ENCODE measurements around the gene ZNF592.

ZNF592 gene

DNA sequence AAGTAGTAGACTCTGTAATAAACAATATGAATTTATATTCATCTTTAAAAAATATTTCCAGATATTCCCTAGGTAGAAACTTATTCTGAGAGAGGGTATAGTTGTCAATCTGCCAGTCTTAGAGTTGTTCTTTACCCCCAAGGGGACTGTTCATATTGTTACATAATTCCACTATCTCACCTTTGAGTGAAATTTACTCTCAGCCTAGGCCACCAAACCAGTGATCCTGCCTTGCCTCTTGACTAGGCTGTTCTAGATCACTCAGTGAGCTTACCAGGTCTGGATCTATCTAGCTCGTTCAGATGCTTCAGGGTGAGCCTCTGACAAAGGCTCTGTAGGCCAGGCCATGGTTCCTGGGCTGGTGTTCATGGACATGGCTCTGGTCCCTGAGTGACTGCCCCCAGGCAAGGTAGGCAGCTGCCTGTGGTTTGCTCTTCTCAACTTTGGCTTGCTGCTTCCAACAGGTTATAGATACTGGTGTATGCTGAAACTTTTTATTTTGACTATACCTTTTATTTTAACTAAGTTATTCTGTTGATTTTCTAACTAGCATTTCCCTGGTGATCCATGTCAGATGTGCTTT, 27.6 kb downstream of the ZNF592 start:
- Histone ChIP-seq H3K9me3 (ENCODE audit: control insufficient read depth, low read length) (no peaks in the 10 kb centered on the region), H3K4me3 (ENCODE audit: insufficient read depth, low read depth, low read length) (no peak overlapping the region), H3K36me3 (ENCODE audit: control insufficient read depth, insufficient read depth, low read length) (no peaks in the 10 kb centered on the region), H3K4me1 (ENCODE audit: control insufficient read depth, insufficient read depth, low read length) (no peaks in the 10 kb centered on the region), H3K27me3 (ENCODE audit: control insufficient read depth, insufficient read depth, low read length, poor library complexity, severe bottlenecking) (no peaks in the 10 kb centered on the region), H3K27ac (ENCODE audit: insufficient read depth, low read depth, low read length, poor library complexity, severe bottlenecking) (no peak overlapping the region)
- WGBS, 2 experiments: 94 to 97% methylated on average over 1 of the region's 1 CpG

DNA sequence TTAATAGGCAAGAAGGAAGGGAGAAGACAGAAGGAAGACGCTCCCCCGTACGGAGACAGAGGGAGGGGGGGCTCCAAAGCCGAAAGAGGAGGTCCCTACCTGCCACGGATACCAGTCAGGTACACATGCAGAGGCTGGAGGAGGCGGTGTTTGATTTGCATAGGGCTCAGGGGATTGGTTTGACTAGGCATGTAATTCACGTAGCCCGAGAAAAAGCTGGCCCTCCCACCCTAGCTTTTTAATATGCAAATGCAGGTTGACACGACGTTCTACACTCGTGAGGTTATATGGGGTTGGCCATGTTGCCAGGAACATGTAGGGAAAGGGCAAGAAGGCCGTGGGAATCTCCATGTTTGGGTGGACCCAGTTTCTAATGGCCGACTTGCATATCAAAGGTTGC, 29.8 kb downstream of the ZNF592 start:
- no peaks in the 10 kb centered on the region for H3K27me3 ChIP-seq (ENCODE audit: control insufficient read depth, insufficient read depth, low read length, poor library complexity, severe bottlenecking)
- peaks cover 7% of the 10 kb centered on the region for H3K36me3 ChIP-seq (ENCODE audit: control insufficient read depth, insufficient read depth, low read length)
- no peaks in the 10 kb centered on the region for H3K9me3 ChIP-seq (ENCODE audit: control insufficient read depth, low read length)
- H3K27ac ChIP-seq (ENCODE audit: insufficient read depth, low read depth, low read length, poor library complexity, severe bottlenecking): no peak overlapping the region
- 56 to 60% methylated on average over 13 of the region's 13 CpGs for WGBS, 2 experiments
- no peaks in the 10 kb centered on the region for H3K4me1 ChIP-seq (ENCODE audit: control insufficient read depth, insufficient read depth, low read length)
- no peak overlapping the region for H3K4me3 ChIP-seq (ENCODE audit: insufficient read depth, low read depth, low read length)

DNA sequence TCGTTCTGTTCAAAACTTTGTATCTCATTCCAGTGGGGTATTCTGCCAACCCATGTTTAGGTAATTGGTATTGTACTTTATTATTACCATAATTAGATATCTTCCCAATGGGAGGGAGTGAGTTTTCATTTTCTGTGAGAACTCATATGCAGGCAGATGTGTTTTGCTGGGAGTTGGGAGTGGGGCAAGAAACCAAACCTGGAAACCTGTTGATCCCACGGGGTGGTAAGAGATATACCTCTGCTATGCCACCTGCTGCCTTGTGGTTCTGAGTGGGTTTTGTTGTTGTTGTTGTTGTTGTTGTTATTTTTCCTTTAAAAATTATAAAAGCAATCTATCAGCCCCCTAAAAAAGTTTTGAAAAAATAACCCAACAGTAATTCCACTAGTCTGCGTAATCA, 32.1 kb downstream of the ZNF592 start:
- Histone ChIP-seq H3K27me3 (ENCODE audit: control insufficient read depth, insufficient read depth, low read length, poor library complexity, severe bottlenecking) (no peaks in the 10 kb centered on the region), H3K4me3 (ENCODE audit: insufficient read depth, low read depth, low read length) (no peak overlapping the region), H3K36me3 (ENCODE audit: control insufficient read depth, insufficient read depth, low read length) (peaks cover 20% of the 10 kb centered on the region), H3K9me3 (ENCODE audit: control insufficient read depth, low read length) (no peaks in the 10 kb centered on the region), H3K27ac (ENCODE audit: insufficient read depth, low read depth, low read length, poor library complexity, severe bottlenecking) (no peak overlapping the region), H3K4me1 (ENCODE audit: control insufficient read depth, insufficient read depth, low read length) (no peaks in the 10 kb centered on the region)
- WGBS, 2 experiments: 96 to 100% methylated on average over 3 of the region's 3 CpGs

DNA sequence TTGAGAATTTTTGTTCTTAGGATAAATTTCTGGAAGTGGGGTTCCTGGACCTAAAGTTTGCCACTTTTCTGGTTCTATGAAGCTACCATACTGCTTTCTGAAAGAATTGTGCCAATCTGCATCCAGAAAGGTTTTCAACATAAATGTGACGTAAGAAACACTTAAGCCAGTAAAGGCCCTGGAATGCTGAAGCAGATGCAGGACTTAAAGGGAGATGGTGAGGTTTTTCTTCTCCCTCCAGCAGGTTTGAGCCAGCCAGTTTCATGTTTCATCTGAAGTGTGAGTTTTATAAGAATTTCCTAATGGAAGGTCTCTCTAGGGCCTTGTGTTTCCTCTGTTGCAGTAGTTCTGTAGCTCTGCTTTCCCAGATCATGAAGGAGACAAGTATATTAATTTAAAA, 33.1 kb downstream of the ZNF592 start:
- Histone ChIP-seq H3K9me3 (ENCODE audit: control insufficient read depth, low read length) (no peaks in the 10 kb centered on the region), H3K27ac (ENCODE audit: insufficient read depth, low read depth, low read length, poor library complexity, severe bottlenecking) (no peak overlapping the region), H3K36me3 (ENCODE audit: control insufficient read depth, insufficient read depth, low read length) (peaks cover 25% of the 10 kb centered on the region), H3K4me1 (ENCODE audit: control insufficient read depth, insufficient read depth, low read length) (no peaks in the 10 kb centered on the region), H3K4me3 (ENCODE audit: insufficient read depth, low read depth, low read length) (no peak overlapping the region), H3K27me3 (ENCODE audit: control insufficient read depth, insufficient read depth, low read length, poor library complexity, severe bottlenecking) (no peaks in the 10 kb centered on the region)
- WGBS, 2 experiments: 100% methylated on average over 1 of the region's 1 CpG

DNA sequence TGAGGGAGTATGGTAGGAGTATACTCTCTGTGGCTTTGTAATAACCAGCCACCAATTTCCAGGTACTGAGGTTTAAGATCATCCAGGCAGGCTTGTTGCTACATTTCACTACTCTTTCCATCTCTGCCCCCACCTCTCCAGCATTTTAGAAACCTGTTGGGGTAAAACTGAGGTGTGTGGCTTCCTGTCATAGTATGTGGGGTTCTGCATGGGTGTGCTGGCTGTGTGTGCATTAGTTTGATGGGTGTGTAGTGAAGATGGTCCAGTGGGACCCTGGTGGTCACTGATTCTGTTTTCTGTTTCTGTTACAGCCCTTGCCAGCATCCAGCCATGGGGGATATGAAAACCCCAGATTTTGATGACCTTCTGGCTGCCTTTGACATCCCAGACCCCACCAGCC, 34.0 kb downstream of the ZNF592 start:
- Histone ChIP-seq H3K36me3 (ENCODE audit: control insufficient read depth, insufficient read depth, low read length) (peaks cover 25% of the 10 kb centered on the region), H3K4me3 (ENCODE audit: insufficient read depth, low read depth, low read length) (no peak overlapping the region), H3K9me3 (ENCODE audit: control insufficient read depth, low read length) (no peaks in the 10 kb centered on the region), H3K27me3 (ENCODE audit: control insufficient read depth, insufficient read depth, low read length, poor library complexity, severe bottlenecking) (no peaks in the 10 kb centered on the region), H3K4me1 (ENCODE audit: control insufficient read depth, insufficient read depth, low read length) (no peaks in the 10 kb centered on the region), H3K27ac (ENCODE audit: insufficient read depth, low read depth, low read length, poor library complexity, severe bottlenecking) (no peak overlapping the region)

DNA sequence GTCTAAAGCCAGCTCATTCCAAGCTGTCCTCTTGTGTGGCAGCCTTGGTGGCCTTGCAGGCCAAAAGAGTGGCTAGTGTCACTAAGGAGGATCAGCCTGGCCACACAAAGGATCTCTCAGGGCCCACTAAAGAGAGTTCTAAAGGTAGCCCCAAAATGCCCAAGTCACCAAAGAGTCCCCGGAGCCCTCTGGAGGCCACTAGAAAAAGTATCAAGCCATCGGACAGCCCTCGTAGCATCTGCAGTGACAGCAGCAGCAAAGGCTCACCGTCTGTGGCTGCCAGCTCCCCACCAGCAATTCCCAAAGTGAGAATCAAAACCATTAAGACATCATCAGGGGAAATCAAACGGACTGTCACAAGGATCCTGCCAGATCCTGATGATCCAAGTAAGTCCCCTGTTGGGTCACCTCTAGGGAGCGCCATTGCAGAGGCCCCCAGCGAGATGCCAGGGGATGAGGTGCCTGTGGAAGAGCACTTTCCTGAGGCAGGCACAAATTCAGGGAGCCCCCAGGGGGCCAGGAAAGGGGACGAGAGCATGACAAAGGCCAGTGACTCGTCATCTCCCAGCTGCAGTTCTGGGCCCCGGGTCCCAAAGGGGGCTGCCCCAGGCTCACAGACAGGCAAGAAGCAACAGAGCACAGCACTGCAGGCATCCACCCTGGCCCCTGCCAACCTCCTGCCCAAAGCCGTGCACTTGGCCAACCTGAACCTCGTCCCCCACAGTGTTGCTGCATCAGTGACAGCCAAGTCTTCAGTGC, 35.3 kb downstream of the ZNF592 start:
- peaks cover 25% of the 10 kb centered on the region for H3K36me3 ChIP-seq (ENCODE audit: control insufficient read depth, insufficient read depth, low read length)
- H3K27ac ChIP-seq (ENCODE audit: insufficient read depth, low read depth, low read length, poor library complexity, severe bottlenecking): no peak overlapping the region
- H3K4me1 ChIP-seq (ENCODE audit: control insufficient read depth, insufficient read depth, low read length): no peaks in the 10 kb centered on the region
- 77 to 81% methylated on average over 12 of the region's 12 CpGs for WGBS, 2 experiments
- H3K27me3 ChIP-seq (ENCODE audit: control insufficient read depth, insufficient read depth, low read length, poor library complexity, severe bottlenecking): no peaks in the 10 kb centered on the region
- no peaks in the 10 kb centered on the region for H3K9me3 ChIP-seq (ENCODE audit: control insufficient read depth, low read length)
- H3K4me3 ChIP-seq (ENCODE audit: insufficient read depth, low read depth, low read length): no peak overlapping the region

DNA sequence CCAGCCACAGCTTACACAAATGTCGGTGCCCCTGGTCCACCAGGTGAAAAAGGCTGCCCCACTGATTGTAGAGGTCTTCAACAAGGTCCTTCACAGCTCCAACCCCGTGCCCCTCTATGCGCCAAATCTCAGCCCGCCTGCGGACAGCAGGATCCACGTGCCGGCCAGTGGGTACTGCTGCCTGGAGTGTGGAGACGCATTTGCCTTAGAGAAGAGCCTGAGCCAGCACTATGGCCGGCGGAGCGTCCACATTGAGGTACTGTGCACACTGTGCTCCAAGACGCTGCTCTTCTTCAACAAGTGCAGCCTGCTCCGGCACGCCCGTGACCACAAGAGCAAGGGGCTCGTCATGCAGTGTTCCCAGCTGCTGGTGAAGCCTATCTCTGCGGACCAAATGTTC, 35.9 kb downstream of the ZNF592 start:
- 95 to 97% methylated on average over 17 of the region's 17 CpGs for WGBS, 2 experiments

DNA sequence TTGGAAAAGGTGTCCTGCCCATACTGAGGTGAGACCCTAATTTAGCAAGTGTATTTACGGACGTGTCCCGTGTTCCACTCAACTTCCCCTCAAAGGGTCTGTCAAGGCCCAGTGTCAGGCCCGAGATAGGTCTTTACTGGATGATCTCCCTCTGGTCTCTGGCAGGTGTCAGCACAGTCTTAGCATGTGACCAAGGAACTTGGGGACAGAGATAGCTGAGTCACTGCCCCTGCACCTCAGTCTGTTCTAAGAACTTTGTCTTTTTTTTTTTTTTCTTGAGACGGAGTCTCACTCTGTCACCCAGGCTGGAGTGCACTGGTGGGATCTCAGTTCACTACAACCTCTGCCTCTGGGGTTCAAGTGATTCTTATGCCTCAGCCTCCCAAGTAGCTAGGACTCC, 36.7 kb downstream of the ZNF592 start:
- Histone ChIP-seq H3K27me3 (ENCODE audit: control insufficient read depth, insufficient read depth, low read length, poor library complexity, severe bottlenecking) (no peaks in the 10 kb centered on the region), H3K9me3 (ENCODE audit: control insufficient read depth, low read length) (no peaks in the 10 kb centered on the region), H3K4me3 (ENCODE audit: insufficient read depth, low read depth, low read length) (no peak overlapping the region), H3K36me3 (ENCODE audit: control insufficient read depth, insufficient read depth, low read length) (peaks cover 25% of the 10 kb centered on the region), H3K27ac (ENCODE audit: insufficient read depth, low read depth, low read length, poor library complexity, severe bottlenecking) (no peak overlapping the region), H3K4me1 (ENCODE audit: control insufficient read depth, insufficient read depth, low read length) (peaks cover 4% of the 10 kb centered on the region)
- WGBS, 2 experiments: 97 to 98% methylated on average over 5 of the region's 5 CpGs

More for the DNA sequence above, 35.9 kb downstream of the ZNF592 start:
- peaks cover 25% of the 10 kb centered on the region for H3K36me3 ChIP-seq (ENCODE audit: control insufficient read depth, insufficient read depth, low read length)
- H3K9me3 ChIP-seq (ENCODE audit: control insufficient read depth, low read length): no peaks in the 10 kb centered on the region
- H3K27ac ChIP-seq (ENCODE audit: insufficient read depth, low read depth, low read length, poor library complexity, severe bottlenecking): no peak overlapping the region
- H3K27me3 ChIP-seq (ENCODE audit: control insufficient read depth, insufficient read depth, low read length, poor library complexity, severe bottlenecking): no peaks in the 10 kb centered on the region
- H3K4me1 ChIP-seq (ENCODE audit: control insufficient read depth, insufficient read depth, low read length): peaks cover under 1% of the 10 kb centered on the region
- H3K4me3 ChIP-seq (ENCODE audit: insufficient read depth, low read depth, low read length): no peak overlapping the region

DNA sequence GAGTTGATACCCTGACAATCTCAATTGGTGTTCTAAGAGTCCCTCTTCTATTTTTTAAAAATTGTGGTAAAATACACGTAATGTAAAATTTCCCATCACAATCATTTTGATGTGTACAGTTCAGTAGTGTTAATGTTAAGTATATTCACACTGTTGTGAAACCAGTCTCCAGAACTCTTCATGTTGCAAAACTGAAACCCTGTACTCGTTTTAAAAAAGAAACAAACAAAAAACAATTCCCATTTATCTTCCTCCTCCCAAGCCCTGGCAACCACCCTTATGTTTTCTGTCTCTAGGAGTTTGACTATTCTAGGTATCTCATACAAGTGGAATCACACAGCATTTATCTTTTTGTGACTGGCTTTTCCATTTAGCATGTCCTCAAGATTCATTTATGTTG, 40.1 kb downstream of the ZNF592 start:
- Histone ChIP-seq H3K27me3 (ENCODE audit: control insufficient read depth, insufficient read depth, low read length, poor library complexity, severe bottlenecking) (no peaks in the 10 kb centered on the region), H3K27ac (ENCODE audit: insufficient read depth, low read depth, low read length, poor library complexity, severe bottlenecking) (no peak overlapping the region), H3K4me3 (ENCODE audit: insufficient read depth, low read depth, low read length) (no peak overlapping the region), H3K9me3 (ENCODE audit: control insufficient read depth, low read length) (no peaks in the 10 kb centered on the region), H3K4me1 (ENCODE audit: control insufficient read depth, insufficient read depth, low read length) (peaks cover 4% of the 10 kb centered on the region), H3K36me3 (ENCODE audit: control insufficient read depth, insufficient read depth, low read length) (peaks cover 23% of the 10 kb centered on the region)
- WGBS, 2 experiments: 88 to 98% methylated on average over 1 to 2 of the region's 2 CpGs

DNA sequence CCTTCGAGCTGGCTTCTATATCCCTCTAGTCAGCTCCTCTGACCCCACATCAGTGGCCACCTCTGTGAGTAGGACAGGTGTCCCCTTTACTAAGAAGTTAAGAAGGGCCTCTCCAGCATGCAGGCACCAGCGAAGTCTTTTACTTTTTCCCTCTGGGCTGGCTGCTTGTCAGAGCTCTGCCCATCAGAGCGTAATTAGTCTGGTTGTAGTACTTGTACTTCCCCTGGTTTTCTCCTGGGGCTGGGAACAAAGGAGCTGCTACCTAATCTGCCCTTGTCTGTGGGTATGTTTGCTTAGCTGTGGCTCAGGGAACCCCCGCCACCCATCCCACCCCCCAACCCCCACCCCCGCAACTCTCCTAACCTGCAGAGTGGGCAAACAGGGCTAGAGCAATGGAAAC, 41.4 kb downstream of the ZNF592 start:
- Histone ChIP-seq H3K4me1 (ENCODE audit: control insufficient read depth, insufficient read depth, low read length) (peaks cover 4% of the 10 kb centered on the region), H3K27ac (ENCODE audit: insufficient read depth, low read depth, low read length, poor library complexity, severe bottlenecking) (no peak overlapping the region), H3K27me3 (ENCODE audit: control insufficient read depth, insufficient read depth, low read length, poor library complexity, severe bottlenecking) (no peaks in the 10 kb centered on the region), H3K4me3 (ENCODE audit: insufficient read depth, low read depth, low read length) (no peak overlapping the region), H3K9me3 (ENCODE audit: control insufficient read depth, low read length) (no peaks in the 10 kb centered on the region), H3K36me3 (ENCODE audit: control insufficient read depth, insufficient read depth, low read length) (peaks cover 14% of the 10 kb centered on the region)
- 75 to 85% methylated on average over 3 to 4 of the region's 5 CpGs for WGBS, 2 experiments
